CD14-positive monocyte (primary cell): ENCODE data around the gene ACY1. TPM values are rescaled to one million over a fixed set of nuclear protein-coding genes. Genes with fewer than 3 reads are reported as not detected.

Experiments
- DNase-seq, 3 donors: peaks; one replicate each; pipeline ENCODE4 v3.0.0-alpha.2; 2011 to 2022
- H2AFZ ChIP-seq: 2 replicates; pipeline ENCODE4 v1.6.0; 2012; ENCODE audit warnings: mild to moderate bottlenecking, low read depth, low read length, inconsistent platforms; ENCODE audit not compliant: insufficient read depth, poor library complexity, severe bottlenecking
- H3K27ac ChIP-seq, 2 donors: 1 replicate in 1 of 2; 2 replicates in 1 of 2; pipeline ENCODE4 v1.5.1; 2012 to 2013; ENCODE audit warnings: low read length in 2 of 2, control low read depth in 1 of 2, inconsistent platforms in 1 of 2, low read depth in 1 of 2, mild to moderate bottlenecking in 1 of 2
- H3K27me3 ChIP-seq, 2 donors: one replicate each; pipeline versions ENCODE4 v1.6.0 to v1.6.1; 2011 to 2013; ENCODE audit warnings: low read length in 2 of 2; ENCODE audit not compliant: control insufficient read depth in 2 of 2, insufficient read depth in 2 of 2
- H3K36me3 ChIP-seq, 2 donors: replicated peaks in 1 of 2; 1 replicate in 1 of 2; 2 replicates in 1 of 2; pipeline versions ENCODE4 v1.5.1 to v1.6.1; 2012 to 2013; ENCODE audit warnings: low read length in 2 of 2, control low read depth in 1 of 2, inconsistent platforms in 1 of 2, mild to moderate bottlenecking in 1 of 2; ENCODE audit not compliant: insufficient read depth in 2 of 2, control insufficient read depth in 1 of 2
- H3K4me1 ChIP-seq, 2 donors: 1 replicate in 1 of 2; 2 replicates in 1 of 2; pipeline versions ENCODE4 v1.5.1 to v1.6.1; 2012 to 2013; ENCODE audit warnings: low read length in 2 of 2, control low read depth in 1 of 2, inconsistent platforms in 1 of 2, mild to moderate bottlenecking in 1 of 2, moderate library complexity in 1 of 2; ENCODE audit not compliant: insufficient read depth in 2 of 2, control insufficient read depth in 1 of 2
- H3K4me2 ChIP-seq: replicated peaks from 2 replicates; pipeline ENCODE3; 2012; ENCODE audit warnings: low read length, moderate library complexity, mild to moderate bottlenecking; ENCODE audit not compliant: poor library complexity, severe bottlenecking; ENCODE audit errors: extremely low read depth
- H3K4me3 ChIP-seq, 3 experiments: fragments of 200-600 bp in 1 of 3; sonication (generic) in 1 of 3; replicated peaks in 1 of 3; 1 replicate in 2 of 3; 2 replicates in 1 of 3; pipeline ENCODE4 v1.5.1; 2011 to 2013; ENCODE audit warnings: low read length in 3 of 3, mild to moderate bottlenecking in 3 of 3, control low read depth in 2 of 3, low read depth in 2 of 3, inconsistent platforms in 1 of 3, moderate library complexity in 1 of 3
- H3K79me2 ChIP-seq: 2 replicates; pipeline ENCODE4 v1.6.0; 2012; ENCODE audit warnings: mild to moderate bottlenecking, control low read depth, inconsistent platforms, low read length, moderate library complexity; ENCODE audit not compliant: insufficient read depth
- H3K9ac ChIP-seq: 2 replicates; pipeline ENCODE4 v1.6.0; 2017; ENCODE audit warnings: low read length, mild to moderate bottlenecking; ENCODE audit not compliant: insufficient read depth, poor library complexity, severe bottlenecking
- H3K9me3 ChIP-seq, 2 donors: replicated peaks in 1 of 2; 1 replicate in 1 of 2; 2 replicates in 1 of 2; pipeline versions ENCODE4 v1.5.1 to v1.6.1; 2012 to 2013; ENCODE audit warnings: low read length in 2 of 2, control low read depth in 1 of 2; ENCODE audit not compliant: control insufficient read depth in 1 of 2, insufficient read depth in 1 of 2
- H4K20me1 ChIP-seq: 2 replicates; pipeline ENCODE4 v1.6.0; 2012; ENCODE audit warnings: mild to moderate bottlenecking, low read length, control low read depth, moderate library complexity; ENCODE audit not compliant: insufficient read depth
- H3K27ac Mint-ChIP-seq, 7 donors: one replicate each; pipeline ENCODE4 v1.8.0; 2020; ENCODE audit warnings: mild to moderate bottlenecking in 7 of 7, mixed read lengths in 7 of 7, moderate library complexity in 6 of 7, inconsistent platforms in 2 of 7
- H3K27me3 Mint-ChIP-seq, 3 donors: one replicate each; pipeline ENCODE4 v1.8.0; 2021 to 2022; ENCODE audit warnings: low read depth in 3 of 3, mild to moderate bottlenecking in 3 of 3, mixed read lengths in 3 of 3, moderate library complexity in 3 of 3, inconsistent platforms in 1 of 3
- H3K36me3 Mint-ChIP-seq, 2 donors: one replicate each; pipeline ENCODE4 v1.8.0; 2020; ENCODE audit warnings: mixed read lengths in 2 of 2, inconsistent platforms in 1 of 2, mild to moderate bottlenecking in 1 of 2
- H3K4me1 Mint-ChIP-seq: one replicate; pipeline ENCODE4 v1.8.0; 2020; ENCODE audit warnings: mild to moderate bottlenecking, mixed read lengths
- H3K4me3 Mint-ChIP-seq, 2 donors: one replicate each; pipeline ENCODE4 v1.8.0; 2020; ENCODE audit warnings: mild to moderate bottlenecking in 2 of 2, mixed read lengths in 2 of 2, moderate library complexity in 1 of 2
- H3K9me3 Mint-ChIP-seq, 7 donors: one replicate each; pipeline ENCODE4 v1.8.0; 2020 to 2022; ENCODE audit warnings: mixed read lengths in 7 of 7, mild to moderate bottlenecking in 6 of 7, moderate library complexity in 6 of 7, inconsistent platforms in 2 of 7
- WGBS: methylation state at CpG from one replicate; pipeline ENCODE4 v1.1.5; 2013; ENCODE audit warnings: missing lambda C conversion rate; ENCODE audit not compliant: insufficient coverage; 5-methylcytosine and 5-hydroxymethylcytosine counted together
- intact Hi-C, 2 donors: fragments of 100-400 bp; cut with micrococcal nuclease; formaldehyde crosslinking; loops; one replicate each; pipeline versions ENCODE4 v1.15.0 to v1.15.1; 2023
- polyA plus RNA-seq, 3 donors: library from polyadenylated mRNA; depleted of rRNA in 1 of 3; unstranded in 2 of 3; stranded (reverse) in 1 of 3; fragments of 300-500 nt in 2 of 3; fragments of >200 nt in 1 of 3; fragmentation: Illumina TruSeq in 2 of 3; gene quantifications; 1 replicate in 2 of 3; 2 replicates in 1 of 3; pipeline ENCODE4 v1.2.3, GENCODE V29; 2012 to 2021
- TF ChIP-seq, protein P1 (sequence below): fragments of 200-600 bp; IDR thresholded peaks from one replicate; pipeline ENCODE4 v1.8.0; 2022; ENCODE audit warnings: antibody characterized with exemption, mild to moderate bottlenecking

ACY1 gene
- polyA plus RNA-seq, 3 donors: 13.3 to 18.0 (median 14.5) TPM

DNA sequence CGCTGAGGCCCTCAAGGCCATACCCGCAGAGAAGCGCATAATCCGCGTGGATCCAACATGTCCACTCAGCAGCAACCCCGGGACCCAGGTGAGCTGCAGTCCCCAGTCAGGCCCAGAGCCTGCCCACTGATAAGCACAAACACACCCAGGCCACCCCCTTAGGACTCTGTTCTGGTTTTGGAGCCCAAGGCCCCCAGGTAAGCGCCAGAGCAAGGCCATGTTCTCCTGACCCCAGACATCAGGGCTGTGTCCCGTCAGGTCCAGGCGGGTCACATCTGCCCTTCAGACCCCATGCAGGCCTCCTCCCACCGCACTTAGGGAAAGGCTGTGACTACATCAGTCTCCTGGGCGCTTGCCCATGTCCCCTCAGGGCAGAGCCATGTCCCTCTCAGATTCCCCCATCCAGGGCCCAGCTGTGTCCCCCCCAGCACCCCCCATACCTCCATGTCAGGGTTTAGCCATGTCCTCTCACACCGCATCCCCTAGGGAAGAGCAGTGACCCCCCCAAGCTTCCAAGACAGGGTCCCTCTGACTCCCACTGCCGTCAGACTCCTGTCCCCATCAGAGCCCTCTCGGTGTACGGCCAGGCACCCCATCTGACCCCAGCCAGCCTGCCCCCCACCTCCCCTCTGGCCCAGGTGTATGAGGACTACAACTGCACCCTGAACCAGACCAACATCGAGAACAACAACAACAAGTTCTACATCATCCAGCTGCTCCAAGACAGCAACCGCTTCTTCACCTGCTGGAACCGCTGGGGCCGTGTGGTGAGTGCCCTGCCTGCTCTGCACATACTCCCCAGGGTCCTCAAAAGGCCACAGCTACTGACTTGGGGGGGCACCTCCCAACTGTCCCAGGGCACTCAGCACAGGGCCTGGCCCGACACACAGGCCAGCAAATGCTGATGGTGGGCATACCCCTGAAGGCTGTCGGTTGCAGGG is 39.6 kb upstream of the ACY1 start:
- peaks cover 28% of the 10 kb centered on the region for H3K4me1 Mint-ChIP-seq
- Histone ChIP-seq H3K4me1 (peaks cover 22 to 27% of the 10 kb centered on the region in 2 donors), H3K4me3 (no peak overlapping the region), H3K9ac (no peak overlapping the region), H3K36me3 (peaks cover under 1 to 7% of the 10 kb centered on the region in 2 donors), H3K27ac (peak overlapping the region in 1 of 2 donors; percentile 86), H4K20me1 (no peaks in the 10 kb centered on the region), H3K4me2 (no peak overlapping the region), H2AFZ (peak overlapping the region; percentile 85), H3K27me3 (no peaks in the 10 kb centered on the region), H3K79me2 (peaks cover 19% of the 10 kb centered on the region), H3K9me3 (no peaks in the 10 kb centered on the region)
- WGBS: 95% methylated on average over 19 of the region's 21 CpGs
- no peak overlapping the region for H3K4me3 Mint-ChIP-seq
- H3K9me3 Mint-ChIP-seq: peaks cover 0 to 1% (median 0%) of the 10 kb centered on the region in 7 donors
- H3K27me3 Mint-ChIP-seq: peaks cover 0 to 2% (median 2%) of the 10 kb centered on the region in 3 donors
- TF ChIP-seq, protein P1, sequence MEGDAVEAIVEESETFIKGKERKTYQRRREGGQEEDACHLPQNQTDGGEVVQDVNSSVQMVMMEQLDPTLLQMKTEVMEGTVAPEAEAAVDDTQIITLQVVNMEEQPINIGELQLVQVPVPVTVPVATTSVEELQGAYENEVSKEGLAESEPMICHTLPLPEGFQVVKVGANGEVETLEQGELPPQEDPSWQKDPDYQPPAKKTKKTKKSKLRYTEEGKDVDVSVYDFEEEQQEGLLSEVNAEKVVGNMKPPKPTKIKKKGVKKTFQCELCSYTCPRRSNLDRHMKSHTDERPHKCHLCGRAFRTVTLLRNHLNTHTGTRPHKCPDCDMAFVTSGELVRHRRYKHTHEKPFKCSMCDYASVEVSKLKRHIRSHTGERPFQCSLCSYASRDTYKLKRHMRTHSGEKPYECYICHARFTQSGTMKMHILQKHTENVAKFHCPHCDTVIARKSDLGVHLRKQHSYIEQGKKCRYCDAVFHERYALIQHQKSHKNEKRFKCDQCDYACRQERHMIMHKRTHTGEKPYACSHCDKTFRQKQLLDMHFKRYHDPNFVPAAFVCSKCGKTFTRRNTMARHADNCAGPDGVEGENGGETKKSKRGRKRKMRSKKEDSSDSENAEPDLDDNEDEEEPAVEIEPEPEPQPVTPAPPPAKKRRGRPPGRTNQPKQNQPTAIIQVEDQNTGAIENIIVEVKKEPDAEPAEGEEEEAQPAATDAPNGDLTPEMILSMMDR: no peak
- peak overlapping the region in 3 of 7 donors; percentile 4 to 62 (median 12) for H3K27ac Mint-ChIP-seq
- DNase-seq: no peak
- intact Hi-C loops: loop anchor here (2.0 to 5.0 kb wide), 5 partner anchors 31 to 199 kb away; partner anchors contain the start of genes ABHD14A (in 2 of the 2), ABHD14B (in 2 of the 2), DUSP7 (in 1 of the 2) and RPL29 (in 1 of the 2)
- H3K36me3 Mint-ChIP-seq: peaks cover 4 to 9% of the 10 kb centered on the region in 2 donors

DNA sequence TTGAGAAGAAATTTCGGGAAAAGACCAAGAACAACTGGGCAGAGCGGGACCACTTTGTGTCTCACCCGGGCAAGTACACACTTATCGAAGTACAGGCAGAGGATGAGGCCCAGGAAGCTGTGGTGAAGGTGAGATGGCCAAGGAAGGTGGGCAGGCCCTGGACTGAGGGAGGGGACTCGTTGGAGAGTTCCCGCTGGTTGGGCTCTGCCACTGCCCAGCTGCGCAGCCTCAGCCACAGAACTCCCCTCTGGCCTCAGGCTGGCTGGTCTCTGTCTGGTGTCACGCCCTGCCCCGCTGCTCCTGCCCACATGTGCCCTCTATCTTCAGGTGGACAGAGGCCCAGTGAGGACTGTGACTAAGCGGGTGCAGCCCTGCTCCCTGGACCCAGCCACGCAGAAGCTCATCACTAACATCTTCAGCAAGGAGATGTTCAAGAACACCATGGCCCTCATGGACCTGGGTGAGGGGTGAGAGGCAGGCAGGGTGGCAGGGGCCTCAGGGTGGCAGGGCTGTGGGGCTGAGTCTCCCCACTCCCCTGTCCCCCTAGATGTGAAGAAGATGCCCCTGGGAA is 38.8 kb upstream of the ACY1 start:
- Histone ChIP-seq H3K4me1 (peaks cover 22 to 27% of the 10 kb centered on the region in 2 donors), H3K4me2 (no peak overlapping the region), H3K27ac (no peak overlapping the region), H4K20me1 (no peaks in the 10 kb centered on the region), H3K27me3 (no peaks in the 10 kb centered on the region), H3K9me3 (no peaks in the 10 kb centered on the region), H3K9ac (no peak overlapping the region), H3K79me2 (peaks cover 15% of the 10 kb centered on the region), H3K36me3 (no peaks in the 10 kb centered on the region), H3K4me3 (no peak overlapping the region), H2AFZ (no peak overlapping the region)
- peaks cover 0 to 3% of the 10 kb centered on the region in 2 donors for H3K36me3 Mint-ChIP-seq
- H3K4me3 Mint-ChIP-seq: no peak overlapping the region
- intact Hi-C loops: loop anchor here (5.0 kb wide), 3 partner anchors 113 to 198 kb away; partner anchors contain the start of gene DUSP7 (in 1 of the 2)
- 98% methylated on average over 9 of the region's 11 CpGs for WGBS
- TF ChIP-seq, protein P1: no peak
- peaks cover 0 to 4% (median 2%) of the 10 kb centered on the region in 3 donors for H3K27me3 Mint-ChIP-seq
- peak overlapping the region in 1 of 7 donors; percentile 4 for H3K27ac Mint-ChIP-seq
- H3K9me3 Mint-ChIP-seq: peaks cover 0 to 1% (median 0%) of the 10 kb centered on the region in 7 donors
- peaks cover 26% of the 10 kb centered on the region for H3K4me1 Mint-ChIP-seq
- no peak for DNase-seq
